Hematopoietic multipotent progenitor cell (in vitro differentiated cells): ENCODE measurements around the gene PRR27. TPM values are rescaled to one million over a fixed set of nuclear protein-coding genes. Genes with fewer than 3 reads are reported as not detected.

Experiments
- DNase-seq, 3 donors: peaks; one replicate each; pipeline ENCODE4 v3.0.0-alpha.2; 2011 to 2015; ENCODE audit warnings: low read depth in 2 of 3, low spot score in 2 of 3
- total RNA-seq: library from RNA; depleted of rRNA; stranded (reverse); fragments of >200 nt; gene quantifications from one replicate; pipeline ENCODE4 v1.2.3, GENCODE V29; 2012

The PRR27 gene
- total RNA-seq, result under 0.01 TPM

DNA sequence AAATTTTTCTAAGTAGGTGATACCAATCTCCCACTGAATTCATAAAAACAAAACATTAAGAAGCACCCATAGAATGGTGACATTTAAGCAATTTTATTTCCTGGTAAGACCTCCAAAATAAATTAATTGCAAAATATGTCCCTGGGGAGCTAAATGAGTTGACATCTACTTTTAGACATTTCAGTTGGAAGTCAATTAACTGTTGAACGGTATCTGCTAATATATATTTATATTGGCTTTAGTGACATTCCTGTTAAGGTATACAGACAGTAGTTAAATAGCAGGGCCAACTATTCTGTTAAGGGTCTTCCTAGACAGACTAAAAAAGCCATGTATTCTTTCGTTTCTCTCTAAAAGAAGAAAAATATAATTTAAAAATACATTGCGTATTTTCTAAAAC, at the start of gene PRR27:
Gene PRR27, plus strand, starts transcription at position 301 of the 400 bp plus-strand sequence. CDS start 139 bp downstream, outside the sequence.
- DNase-seq, result no peak

DNA sequence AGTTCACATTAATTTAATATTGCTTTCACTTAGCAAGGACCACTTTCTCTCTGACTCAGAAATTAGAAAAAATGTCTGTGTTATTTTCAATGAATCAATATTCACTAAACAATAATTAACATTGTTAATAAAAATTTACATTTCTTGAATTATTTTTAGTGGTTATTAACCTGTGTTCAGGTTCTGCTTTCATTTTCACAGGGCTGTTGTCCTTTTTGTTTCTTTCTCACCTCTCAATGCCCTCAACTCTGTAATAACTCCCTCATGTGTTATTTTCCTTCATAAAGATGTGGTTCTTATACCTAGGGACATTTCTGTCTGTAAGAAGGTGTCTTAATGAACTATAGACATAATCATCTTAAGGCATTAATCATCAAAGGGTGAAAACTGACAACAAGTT, 43.1 kb upstream of the PRR27 start:
- DNase-seq, result no peak

DNA sequence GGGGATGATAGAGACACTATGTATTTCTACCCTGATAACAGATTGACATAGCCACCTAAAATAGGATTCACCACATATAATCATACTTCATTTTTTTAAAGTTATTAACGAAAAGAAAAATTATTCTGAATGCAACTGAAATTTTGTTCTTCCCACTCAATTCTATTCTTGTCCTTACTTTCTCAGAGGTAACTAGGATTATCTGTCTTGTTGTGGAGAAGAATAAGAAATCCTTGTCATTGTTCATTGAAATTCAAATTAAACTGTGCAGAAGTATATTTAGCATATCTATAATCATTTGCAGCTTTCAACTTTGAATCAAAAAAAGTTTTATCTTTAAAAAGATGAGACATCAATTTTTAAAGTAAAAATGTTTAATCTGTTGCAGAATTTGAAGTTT, 40.4 kb upstream of the PRR27 start:
- DNase-seq, result no peak

DNA sequence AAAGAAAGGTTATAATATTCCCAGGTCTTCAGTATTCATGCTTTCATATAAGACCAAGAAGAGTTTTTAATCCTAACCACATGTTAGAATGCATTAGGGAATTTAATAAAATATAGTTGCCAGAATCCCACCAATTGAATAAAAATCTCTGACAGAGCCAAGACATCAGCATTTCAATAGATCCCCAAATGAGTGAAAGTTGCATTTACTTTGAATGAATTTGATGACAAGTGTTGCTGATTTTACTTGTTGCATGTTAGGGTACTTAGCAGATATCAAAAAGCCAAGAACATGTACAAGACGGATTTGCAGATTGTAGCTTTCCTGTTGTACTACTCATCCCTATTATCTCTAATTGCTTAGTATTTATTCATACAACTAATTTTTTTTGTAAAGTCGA, 39.9 kb upstream of the PRR27 start:
- no peak for DNase-seq

DNA sequence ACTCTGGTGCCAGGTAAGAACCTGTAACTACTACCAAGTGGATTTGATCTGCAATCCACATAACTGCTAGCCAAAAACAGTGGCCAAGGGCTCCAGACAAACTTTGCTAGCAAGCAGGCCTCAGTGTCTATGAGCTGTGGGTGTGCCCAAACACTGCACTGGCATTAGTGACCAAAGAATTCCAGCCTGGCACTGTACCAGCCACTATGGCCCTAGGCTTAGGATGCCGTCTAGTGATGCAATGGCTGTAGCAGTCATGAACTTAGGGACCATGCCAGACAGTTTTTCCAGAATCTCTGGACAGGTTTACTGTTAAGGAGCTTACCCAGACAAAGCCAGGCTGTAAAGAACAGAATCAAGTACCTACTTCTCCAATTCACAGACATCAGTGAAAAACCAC, 33.7 kb upstream of the PRR27 start:
- DNase-seq, result no peak

DNA sequence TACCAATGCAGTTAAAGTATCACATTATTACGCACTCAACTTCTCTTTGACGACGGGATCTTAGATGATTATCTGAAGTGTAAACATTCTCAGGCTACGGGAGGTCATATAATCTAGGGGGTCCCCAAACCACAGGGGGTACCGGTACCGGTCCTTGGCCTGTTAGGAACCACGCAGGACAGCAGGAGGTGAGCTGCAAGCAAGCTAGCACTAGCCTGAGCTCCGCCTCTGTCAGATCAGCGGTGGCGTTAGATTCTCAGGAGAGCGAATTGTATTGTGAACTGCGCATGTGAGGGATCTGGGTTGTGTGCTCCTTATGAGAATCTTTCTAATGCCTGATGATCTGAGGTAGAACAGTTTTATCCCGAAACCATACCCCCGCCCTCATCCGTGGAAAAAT, 20.6 kb upstream of the PRR27 start:
- no peak for DNase-seq

DNA sequence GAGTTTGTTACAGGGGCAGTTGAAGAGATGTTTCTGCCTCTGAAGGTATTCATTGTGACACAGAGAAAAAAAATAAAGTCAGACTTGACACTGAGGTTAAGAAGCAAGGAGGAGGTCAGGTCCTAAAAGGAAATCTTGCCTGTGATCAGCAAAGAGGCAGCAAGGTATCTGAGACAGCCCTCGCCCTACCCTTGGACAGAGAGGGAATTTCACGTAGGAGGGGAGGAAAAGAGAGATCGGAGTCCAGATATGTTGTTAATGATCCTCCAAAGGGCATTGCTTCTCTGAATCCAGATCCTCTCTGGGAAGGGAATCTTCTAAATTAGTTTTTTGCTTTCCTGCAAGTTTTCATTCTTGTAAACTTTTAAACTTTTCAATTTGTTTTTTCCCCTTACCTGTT, 15.3 kb upstream of the PRR27 start:
- DNase-seq, result no peak

DNA sequence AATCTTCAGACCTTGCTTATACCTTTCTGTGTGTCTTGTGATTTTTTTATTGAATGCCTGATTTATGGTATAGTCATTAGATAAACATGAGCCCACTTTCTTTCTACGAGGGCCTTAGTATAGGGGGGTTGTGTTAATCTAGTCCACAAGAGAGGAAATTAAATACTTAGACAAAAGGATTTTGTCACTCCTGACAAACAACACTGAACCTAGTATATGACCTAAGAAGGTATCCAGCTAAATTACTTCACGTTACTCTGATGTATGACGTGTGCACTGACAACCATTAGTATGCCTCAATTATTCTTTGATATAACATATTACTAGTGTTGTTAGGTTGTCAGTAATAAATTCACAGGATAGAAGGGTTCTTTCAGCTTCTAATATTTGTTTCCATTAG, 2.8 kb upstream of the PRR27 start:
- DNase-seq, result no peak

DNA sequence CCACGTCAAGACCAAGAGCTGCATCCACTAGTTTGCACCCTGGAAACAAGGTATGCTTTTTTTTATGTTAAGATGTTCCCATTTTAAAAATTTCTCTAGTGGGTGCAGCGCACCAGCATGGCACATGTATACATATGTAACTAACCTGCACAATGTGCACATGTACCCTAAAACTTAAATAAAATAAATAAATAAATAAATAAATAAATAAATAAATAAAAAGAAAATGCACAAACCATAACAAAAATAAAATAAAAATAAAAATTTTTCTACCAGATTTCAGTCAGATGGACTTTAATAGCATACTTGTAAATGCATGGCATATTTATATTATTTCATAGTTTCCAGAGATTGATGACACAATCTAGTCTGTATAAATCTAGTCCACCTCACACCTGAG, 1.9 kb upstream of the PRR27 start:
- no peak for DNase-seq

DNA sequence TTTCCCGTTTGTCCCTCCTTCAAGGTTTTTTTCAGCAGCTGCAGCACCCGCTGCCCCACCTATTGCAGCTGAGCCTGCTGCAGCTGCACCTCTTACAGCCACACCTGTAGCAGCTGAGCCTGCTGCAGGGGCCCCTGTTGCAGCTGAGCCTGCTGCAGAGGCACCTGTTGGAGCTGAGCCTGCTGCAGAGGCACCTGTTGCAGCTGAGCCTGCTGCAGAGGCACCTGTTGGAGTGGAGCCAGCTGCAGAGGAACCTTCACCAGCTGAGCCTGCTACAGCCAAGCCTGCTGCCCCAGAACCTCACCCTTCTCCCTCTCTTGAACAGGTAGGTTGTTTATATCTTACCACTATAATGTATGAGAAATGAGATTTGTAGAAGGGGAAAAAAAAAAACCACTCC, 4.5 kb downstream of the PRR27 start:
- no peak for DNase-seq

DNA sequence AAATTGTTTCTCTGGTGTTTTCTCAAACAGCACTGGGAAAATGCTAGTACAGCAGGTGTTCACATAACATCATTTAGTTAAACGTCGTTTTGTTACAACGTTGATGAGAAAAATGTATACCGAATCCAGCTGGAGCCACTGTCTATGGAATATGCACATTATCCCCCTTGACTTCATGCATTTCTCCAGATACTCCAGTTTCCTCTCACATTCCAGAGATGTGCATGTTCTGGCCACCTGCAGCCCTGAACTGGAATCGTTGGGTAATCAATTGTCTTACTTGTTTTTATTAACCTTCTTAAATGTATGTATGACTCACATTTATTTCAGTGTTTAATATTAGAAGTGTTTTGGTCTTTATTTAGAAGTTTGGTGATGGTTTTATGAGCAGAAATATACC, 23.1 kb downstream of the PRR27 start:
- no peak for DNase-seq

DNA sequence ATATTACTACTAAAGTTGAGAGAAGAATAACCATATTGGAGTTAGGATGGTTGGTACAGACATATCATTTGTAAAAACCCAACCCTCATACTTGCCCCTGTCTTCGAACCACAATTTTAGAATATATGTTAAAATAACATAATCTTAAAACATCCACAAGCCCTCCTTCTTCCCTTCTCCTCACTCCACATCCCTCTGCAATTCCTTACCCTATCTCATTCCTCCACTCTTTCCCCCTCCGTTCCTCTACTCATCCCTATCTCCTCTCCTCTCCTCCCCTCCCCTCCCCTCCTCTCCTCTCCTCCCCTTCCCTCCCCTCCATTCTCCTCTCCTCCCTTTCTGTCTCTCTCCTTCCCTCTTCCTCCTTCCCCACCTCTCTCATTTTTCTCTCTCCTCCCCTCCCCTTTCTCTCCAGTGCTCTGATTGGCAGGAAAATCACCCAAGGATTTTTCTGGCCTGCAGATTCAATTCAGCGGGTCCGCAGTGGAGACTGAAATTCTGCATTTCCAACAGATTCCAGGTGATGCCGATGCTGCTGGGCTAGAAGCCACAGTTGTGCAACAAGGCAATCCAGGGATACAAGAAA, 24.1 kb downstream of the PRR27 start:
- no peak for DNase-seq

DNA sequence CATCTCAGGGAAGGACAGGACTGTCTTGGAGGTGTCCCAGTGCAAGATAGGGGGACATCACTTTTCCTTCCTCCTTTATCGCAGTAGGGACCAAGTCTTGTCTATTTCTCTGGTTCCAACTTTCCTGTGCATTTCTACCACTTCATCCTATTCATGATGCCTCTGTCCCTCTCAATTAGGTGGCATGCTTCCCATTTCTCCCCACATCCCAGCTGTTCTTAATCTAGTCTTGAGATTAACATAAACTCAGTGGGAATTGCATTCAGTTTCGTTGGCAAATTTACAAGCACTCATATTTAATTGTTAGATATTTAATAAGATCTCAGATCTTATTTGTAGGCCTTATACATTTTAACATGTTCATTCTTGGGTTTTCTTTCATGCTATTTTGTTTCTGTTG, 25.8 kb downstream of the PRR27 start:
- DNase-seq, result no peak

DNA sequence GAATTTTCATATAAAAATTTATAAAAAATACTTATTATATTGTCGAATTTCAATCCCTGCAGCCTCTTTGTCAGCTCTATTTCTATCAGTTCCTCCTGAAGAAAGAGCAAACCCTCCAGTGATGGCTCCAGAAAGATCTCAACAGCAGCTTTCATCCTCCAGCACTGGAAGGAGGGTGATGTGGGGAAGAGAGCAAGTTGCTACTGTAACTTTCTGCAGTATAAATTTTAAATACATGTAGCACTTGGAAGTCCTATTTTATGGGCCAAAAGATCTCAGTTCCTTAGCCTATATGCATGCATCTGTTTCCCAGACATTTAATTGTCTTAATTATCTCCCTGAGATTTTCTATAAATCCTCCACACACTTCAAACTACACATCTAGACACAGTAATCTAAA, 27.8 kb downstream of the PRR27 start:
- DNase-seq, result no peak

DNA sequence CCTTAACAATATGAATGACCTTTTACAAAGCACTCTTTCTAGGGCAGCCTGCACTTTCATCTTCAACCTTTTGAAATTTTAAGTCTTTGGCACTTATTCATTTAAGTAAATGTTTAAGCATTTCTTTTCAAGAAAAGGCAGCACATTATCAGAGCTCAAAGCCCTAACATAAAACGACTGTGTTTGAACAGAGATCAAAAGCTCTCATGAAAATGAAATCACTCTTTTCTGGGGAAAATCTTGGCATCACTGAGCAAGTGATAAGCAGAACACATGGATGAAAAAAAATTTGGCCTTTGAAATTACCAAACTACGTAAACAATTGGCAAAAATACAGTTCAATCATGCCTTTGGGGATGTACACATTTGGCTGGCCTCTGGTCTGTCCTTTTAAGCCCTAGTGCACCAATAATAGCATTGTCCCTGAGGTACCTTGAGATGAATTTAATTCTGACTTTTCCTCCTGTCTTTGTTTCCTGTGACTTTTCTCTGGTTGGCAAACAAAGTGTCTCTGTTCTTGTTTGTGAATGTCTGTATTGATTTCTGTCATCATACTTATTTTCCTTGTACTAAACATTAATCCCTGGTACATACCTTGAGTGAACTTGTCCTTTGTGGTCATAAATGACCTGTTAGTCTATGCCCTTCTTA, 28.6 kb downstream of the PRR27 start:
- DNase-seq, result no peak

DNA sequence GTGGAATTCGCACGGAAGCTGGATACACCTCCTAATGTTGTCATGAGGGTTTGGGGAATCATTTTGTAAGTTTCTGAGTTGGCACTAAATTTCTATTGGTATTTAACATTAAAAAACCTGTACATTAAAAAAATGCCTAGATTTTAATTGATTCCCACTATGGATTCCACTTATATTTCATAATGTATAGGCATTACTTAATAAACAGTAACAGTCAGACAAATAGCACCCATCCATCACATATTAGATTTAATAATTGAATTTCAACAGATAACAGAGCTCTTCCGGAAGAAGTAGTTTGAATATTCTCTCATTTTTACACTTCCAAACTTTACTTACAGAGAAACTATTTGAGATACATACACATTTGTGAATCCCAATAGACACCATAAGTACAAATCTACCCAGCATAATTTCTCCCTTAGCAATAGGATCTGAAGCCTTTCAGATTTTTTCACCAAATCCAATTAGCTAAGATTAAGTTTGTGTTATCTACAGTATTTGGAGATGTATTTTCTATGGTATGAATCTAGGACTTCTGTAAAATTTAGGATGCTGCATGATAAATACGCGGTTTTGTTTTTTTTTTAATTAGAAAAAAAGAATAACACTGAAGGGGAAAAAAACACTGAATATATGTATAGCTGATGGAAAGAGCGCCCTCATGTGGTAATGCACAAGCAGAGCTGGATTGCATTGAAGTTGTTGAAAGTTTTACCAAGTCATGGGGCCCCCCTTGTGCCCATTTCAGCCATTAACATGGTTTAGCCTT, 29.3 kb downstream of the PRR27 start:
- DNase-seq, result peak in 2 of 3 donors; percentile 48 to 62

DNA sequence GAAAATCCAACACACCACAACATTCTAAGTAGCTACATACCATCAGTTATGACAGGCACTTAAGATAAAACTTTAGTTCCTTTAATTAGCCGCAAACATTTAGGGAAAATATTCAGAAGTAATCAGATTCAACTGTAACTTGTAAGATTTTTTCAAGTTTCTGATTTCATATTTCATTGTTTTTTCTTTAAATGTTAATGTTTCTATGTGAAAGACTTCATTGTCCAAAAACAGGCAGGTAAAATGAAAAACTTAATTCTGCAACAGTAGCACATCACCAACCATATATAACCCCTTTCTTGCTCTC, 29.9 kb downstream of the PRR27 start:
- no peak for DNase-seq

DNA sequence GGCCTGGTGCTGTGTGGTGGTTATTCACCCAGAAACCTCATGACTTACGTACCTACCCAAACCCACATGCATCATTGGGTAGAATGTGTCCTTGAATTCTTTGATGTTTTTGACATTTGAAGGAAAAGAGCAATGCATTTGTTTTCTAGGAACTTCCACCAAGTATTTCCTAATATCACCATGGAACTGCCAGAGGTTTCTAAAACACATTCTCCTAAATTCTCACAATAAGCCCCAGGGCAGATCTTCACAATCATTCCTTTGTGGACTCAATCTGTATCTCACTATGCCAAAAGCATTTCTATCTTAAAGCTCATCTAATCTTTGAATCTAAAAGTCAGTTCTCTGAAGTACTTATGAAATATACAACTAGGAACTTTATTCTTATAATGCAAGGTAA, 33.2 kb downstream of the PRR27 start:
- DNase-seq, result no peak

DNA sequence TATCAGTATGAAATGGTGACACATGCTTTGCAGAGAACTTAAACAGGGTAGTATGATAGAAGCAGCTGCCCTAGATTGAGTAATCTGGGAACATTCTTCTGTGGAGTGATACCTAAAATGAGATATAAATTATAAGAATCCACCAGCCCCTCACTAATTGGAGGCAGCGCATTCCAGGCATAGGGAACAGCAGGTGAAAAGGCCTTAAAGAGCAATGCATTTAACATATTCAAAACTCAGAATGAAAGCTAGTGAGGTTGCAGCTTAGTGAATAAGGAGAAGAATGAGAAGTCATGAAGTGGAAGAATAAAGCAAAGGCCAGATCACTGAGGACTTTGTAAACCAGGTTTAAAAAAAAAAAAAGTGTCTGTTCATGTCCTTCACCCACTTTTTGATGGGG, 36.5 kb downstream of the PRR27 start:
- no peak for DNase-seq

DNA sequence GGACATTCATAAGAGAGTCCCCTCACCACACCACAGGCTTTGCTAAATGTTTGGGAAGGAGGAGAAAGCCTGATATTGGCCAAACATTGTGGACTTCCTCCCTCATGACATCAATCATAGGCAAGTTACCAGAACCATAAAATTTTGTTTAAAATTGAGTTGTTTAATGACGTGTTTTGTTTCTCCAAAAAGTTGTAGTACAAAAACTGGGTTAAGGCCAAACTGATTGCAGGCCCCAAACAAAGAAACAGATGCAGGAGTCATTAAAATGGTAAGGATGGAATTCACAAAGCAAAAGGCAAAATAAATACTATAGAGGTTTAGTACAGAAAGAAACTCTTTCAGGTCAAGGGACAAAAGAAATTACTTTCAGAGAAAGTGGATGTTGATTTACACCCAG, 37.6 kb downstream of the PRR27 start:
- no peak for DNase-seq

DNA sequence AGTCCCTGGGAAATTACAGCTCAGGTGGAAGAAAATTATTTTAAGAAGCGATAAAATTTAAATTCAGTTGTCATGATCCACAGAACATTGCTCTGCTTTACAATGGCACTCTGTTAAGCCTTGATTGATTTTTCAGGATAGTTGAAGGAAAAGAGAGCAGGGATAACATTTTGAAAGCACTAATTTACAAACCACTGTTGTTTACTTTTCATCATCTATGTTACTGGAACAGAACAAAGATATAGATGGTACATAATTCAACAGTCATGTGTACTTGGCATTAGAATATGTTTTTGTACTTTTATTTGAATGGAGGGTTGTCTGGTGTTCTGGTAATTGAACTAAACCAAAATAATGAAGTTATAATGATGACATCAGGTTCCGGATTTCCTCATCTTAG, 38.9 kb downstream of the PRR27 start:
- DNase-seq, result no peak

DNA sequence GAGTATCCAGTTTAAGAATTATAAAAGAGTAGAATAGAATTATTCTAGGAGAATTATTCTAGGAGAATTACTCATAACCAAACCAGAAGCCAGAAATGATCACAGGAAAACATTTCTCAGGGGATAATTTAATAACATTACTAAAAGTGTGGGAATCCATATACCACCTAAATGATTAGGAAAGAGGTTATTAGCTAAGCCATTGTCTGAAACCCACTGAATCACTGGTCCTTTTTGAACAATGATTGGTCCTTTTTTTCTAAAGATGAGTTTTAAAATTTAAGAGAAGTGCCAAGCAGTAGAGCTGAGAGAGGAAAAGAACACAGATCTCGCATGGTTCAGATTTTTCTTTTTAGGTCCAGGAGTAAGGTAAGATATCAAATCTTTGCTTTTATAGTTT, 41.4 kb downstream of the PRR27 start, which contains the start of gene ODAM:
Gene ODAM, plus strand, starts transcription at position 301 of the 400 bp plus-strand sequence. CDS start 819 bp downstream, outside the sequence.
- DNase-seq, result no peak
